Smooth muscle cell (in vitro differentiated cells): ENCODE data around the gene CHST3. TPM values are rescaled to one million over a fixed set of nuclear protein-coding genes. Genes with fewer than 3 reads are reported as not detected.

Source experiments
- DNase-seq: peaks from one replicate; lab custom pipeline; 2025; ENCODE audit not compliant: unreplicated experiment; lab: John Stamatoyannopoulos, UW
- H2AFZ ChIP-seq: fragments of 200-600 bp; sonication (generic); 2 replicates; pipeline ENCODE4 v1.6.0; 2016; ENCODE audit warnings: antibody characterized with exemption, low read depth, mild to moderate bottlenecking
- H3F3A ChIP-seq: fragments of 200-600 bp; sonication (generic); 2 replicates; pipeline ENCODE4 v1.6.0; 2017; ENCODE audit warnings: antibody characterized with exemption, low read depth
- H3K27ac ChIP-seq: fragments of 200-600 bp; sonication (generic); 2 replicates; pipeline ENCODE4 v1.5.1; 2016; ENCODE audit warnings: low read depth, mild to moderate bottlenecking
- H3K27me3 ChIP-seq: fragments of 200-600 bp; sonication (generic); 2 replicates; pipeline ENCODE4 v1.6.1; 2016; ENCODE audit warnings: low read depth, mild to moderate bottlenecking
- H3K36me3 ChIP-seq: fragments of 200-600 bp; sonication (generic); 2 replicates; pipeline ENCODE4 v1.5.1; 2016; ENCODE audit warnings: low read depth
- H3K4me1 ChIP-seq: fragments of 200-600 bp; sonication (generic); 2 replicates; pipeline ENCODE4 v1.5.1; 2016; ENCODE audit warnings: low read depth
- H3K4me2 ChIP-seq: fragments of 200-600 bp; sonication (generic); 2 replicates; pipeline ENCODE4 v1.6.0; 2016; ENCODE audit warnings: mild to moderate bottlenecking
- H3K4me3 ChIP-seq: fragments of 200-600 bp; sonication (generic); 2 replicates; pipeline ENCODE4 v1.5.1; 2016; ENCODE audit warnings: mild to moderate bottlenecking
- H3K79me2 ChIP-seq: fragments of 200-600 bp; sonication (generic); 2 replicates; pipeline ENCODE4 v1.6.0; 2016; ENCODE audit warnings: low read depth, mild to moderate bottlenecking
- H3K9ac ChIP-seq: fragments of 200-600 bp; sonication (generic); 2 replicates; pipeline ENCODE4 v1.6.0; 2016; ENCODE audit warnings: low read depth
- H3K9me3 ChIP-seq: fragments of 200-600 bp; sonication (generic); replicated peaks from 2 replicates; pipeline ENCODE4 v1.5.1; 2016; ENCODE audit warnings: low read depth
- H4K20me1 ChIP-seq: fragments of 200-600 bp; sonication (generic); 2 replicates; pipeline ENCODE4 v1.6.0; 2016; ENCODE audit warnings: low read depth
- whole genome bisulfite sequencing: methylation state at CpG from one replicate; pipeline ENCODE4 v1.1.7; 2016; ENCODE audit warnings: low lambda C conversion rate; 5-methylcytosine and 5-hydroxymethylcytosine counted together
- polyA plus RNA-seq: library from polyadenylated mRNA; unstranded; fragments of >200 nt; fragmentation: Nextera tagmentation; extraction: Ambion mirVana; gene quantifications from 2 replicates; pipeline ENCODE4 v1.2.1, GENCODE V29; 2016
- total RNA-seq: library from RNA; depleted of rRNA; stranded (reverse); fragments of >200 nt; gene quantifications from 2 replicates; pipeline ENCODE4 v1.2.3, GENCODE V29; 2014
- TF ChIP-seq, protein P1 (sequence below): fragments of 200-600 bp; sonication (generic); IDR thresholded peaks from 2 replicates; pipeline ENCODE4 v1.5.1; 2017; ENCODE audit warnings: borderline replicate concordance, mild to moderate bottlenecking, antibody characterized with exemption; ENCODE audit not compliant: insufficient read depth, poor library complexity, severe bottlenecking

CHST3 gene
- total and polyA plus RNA-seq, 2 experiments from 2014 or later = 7.0 to 10.6 TPM

DNA sequence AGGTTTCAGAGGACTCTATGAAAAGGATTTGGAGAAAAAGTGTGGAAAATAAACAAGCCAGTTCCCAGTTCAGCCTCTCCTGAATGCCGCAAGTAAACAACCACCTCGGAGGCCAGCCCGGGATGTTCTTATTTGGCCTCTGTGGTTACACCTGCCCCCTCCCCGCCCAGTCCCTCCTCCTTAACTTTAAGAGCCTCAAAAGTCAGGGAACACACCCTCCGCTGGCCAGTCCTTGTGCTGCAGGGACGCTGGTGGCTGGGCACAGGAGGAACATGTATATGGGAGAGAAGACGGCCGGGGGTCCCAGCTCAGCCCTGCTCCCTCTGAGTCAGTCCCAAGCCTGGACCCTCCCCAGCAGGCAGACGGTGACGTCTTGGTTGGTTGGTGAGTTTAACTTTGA lies 6.1 kb downstream of the CHST3 start:
- Histone ChIP-seq H3K4me3 (no peak overlapping the region), H3K27ac (no peak overlapping the region), H4K20me1 (peaks cover 82% of the 10 kb centered on the region), H3K27me3 (no peaks in the 10 kb centered on the region), H3K4me2 (peak overlapping the region; percentile 39), H3K79me2 (peaks cover 78% of the 10 kb centered on the region), H3K36me3 (no peaks in the 10 kb centered on the region), H3K9ac (no peak overlapping the region), H3F3A (peaks cover 8% of the 10 kb centered on the region), H2AFZ (no peak overlapping the region), H3K9me3 (no peaks in the 10 kb centered on the region), H3K4me1 (peaks cover 19% of the 10 kb centered on the region)
- 62% methylated on average over 10 of the region's 10 CpGs for WGBS
- no peak for DNase-seq
- TF ChIP-seq, protein P1, sequence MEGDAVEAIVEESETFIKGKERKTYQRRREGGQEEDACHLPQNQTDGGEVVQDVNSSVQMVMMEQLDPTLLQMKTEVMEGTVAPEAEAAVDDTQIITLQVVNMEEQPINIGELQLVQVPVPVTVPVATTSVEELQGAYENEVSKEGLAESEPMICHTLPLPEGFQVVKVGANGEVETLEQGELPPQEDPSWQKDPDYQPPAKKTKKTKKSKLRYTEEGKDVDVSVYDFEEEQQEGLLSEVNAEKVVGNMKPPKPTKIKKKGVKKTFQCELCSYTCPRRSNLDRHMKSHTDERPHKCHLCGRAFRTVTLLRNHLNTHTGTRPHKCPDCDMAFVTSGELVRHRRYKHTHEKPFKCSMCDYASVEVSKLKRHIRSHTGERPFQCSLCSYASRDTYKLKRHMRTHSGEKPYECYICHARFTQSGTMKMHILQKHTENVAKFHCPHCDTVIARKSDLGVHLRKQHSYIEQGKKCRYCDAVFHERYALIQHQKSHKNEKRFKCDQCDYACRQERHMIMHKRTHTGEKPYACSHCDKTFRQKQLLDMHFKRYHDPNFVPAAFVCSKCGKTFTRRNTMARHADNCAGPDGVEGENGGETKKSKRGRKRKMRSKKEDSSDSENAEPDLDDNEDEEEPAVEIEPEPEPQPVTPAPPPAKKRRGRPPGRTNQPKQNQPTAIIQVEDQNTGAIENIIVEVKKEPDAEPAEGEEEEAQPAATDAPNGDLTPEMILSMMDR = no peak

DNA sequence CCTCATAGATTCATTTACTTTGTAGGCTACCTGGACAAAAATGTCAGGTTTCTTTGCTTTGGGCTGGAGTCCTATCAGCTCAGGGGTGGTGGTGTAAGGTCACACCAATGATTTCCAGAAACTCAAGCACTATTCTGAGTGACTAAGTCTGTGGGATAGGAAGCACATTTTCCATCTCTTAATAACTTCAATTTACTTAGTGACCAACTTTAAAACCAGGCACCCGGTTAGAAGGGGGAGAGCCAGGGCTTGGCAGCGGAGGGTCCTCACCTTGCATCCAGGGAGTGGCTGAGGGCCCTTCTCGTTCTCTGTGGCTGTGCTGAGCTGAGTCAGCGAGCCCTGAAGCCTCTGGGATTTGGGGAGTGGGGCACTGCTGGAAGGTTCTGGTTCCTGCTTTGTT lies 6.7 kb downstream of the CHST3 start:
- peak overlapping the region; percentile 39 for H3K4me2 ChIP-seq

DNA sequence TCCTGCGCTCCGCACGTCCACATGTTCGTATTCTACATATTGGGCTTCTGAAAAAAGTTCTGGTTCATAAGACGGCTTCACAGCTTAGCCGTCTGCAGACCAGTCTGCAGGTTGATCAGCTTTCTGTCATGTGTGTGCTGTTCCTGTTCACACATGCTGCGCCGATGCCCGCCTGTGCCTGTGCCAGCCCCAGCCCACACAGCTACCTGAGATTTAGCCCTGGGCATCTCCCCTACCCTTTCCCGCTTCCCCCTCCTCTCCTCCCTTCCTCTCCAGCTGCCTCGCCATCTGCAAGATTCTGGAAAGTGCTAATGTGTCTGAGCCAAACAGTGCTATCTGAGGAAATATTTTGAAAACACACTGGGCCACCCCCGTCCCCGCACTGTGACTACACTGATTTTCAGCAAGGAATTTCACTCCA lies 7.1 kb downstream of the CHST3 start:
- 88% methylated on average over 13 of the region's 13 CpGs for WGBS
- Histone ChIP-seq H3K9me3 (no peaks in the 10 kb centered on the region), H2AFZ (no peak overlapping the region), H3F3A (peaks cover 16% of the 10 kb centered on the region), H3K36me3 (no peaks in the 10 kb centered on the region), H3K27ac (no peak overlapping the region), H3K9ac (no peak overlapping the region), H3K4me1 (peaks cover 17% of the 10 kb centered on the region), H3K79me2 (peaks cover 68% of the 10 kb centered on the region), H3K4me2 (no peak overlapping the region), H3K27me3 (no peaks in the 10 kb centered on the region), H4K20me1 (peaks cover 84% of the 10 kb centered on the region), H3K4me3 (no peak overlapping the region)
- TF ChIP-seq, protein P1 = no peak
- DNase-seq = no peak

More for the DNA sequence above, 6.7 kb downstream of the CHST3 start:
- peaks cover 17% of the 10 kb centered on the region for H3K4me1 ChIP-seq
- 59% methylated on average over 4 of the region's 4 CpGs for WGBS
- H3K79me2 ChIP-seq = peaks cover 73% of the 10 kb centered on the region
- TF ChIP-seq, protein P1 = no peak
- H2AFZ ChIP-seq = no peak overlapping the region
- H3K4me3 ChIP-seq = no peak overlapping the region
- no peaks in the 10 kb centered on the region for H3K27me3 ChIP-seq
- H3K36me3 ChIP-seq = no peaks in the 10 kb centered on the region
- no peak for DNase-seq
- H3K9me3 ChIP-seq = no peaks in the 10 kb centered on the region
- no peak overlapping the region for H3K9ac ChIP-seq
- H3K27ac ChIP-seq = no peak overlapping the region
- H3F3A ChIP-seq = peaks cover 12% of the 10 kb centered on the region
- H4K20me1 ChIP-seq = peaks cover 85% of the 10 kb centered on the region
